Panc1 (cell line): ENCODE measurements around the gene TBXA2R.

Source experiments
- POLR2AphosphoS5 ChIP-seq: IDR thresholded peaks from 2 replicates; pipeline ENCODE4 v1.6.1; 2012; ENCODE audit warnings: mild to moderate bottlenecking, low read depth, low read length, moderate library complexity
- SIN3A ChIP-seq: IDR thresholded peaks from 2 replicates; pipeline ENCODE4 v1.6.1; 2012; ENCODE audit warnings: low read depth, mild to moderate bottlenecking, low read length, moderate library complexity, borderline replicate concordance; ENCODE audit not compliant: insufficient read depth
- TCF7L2 ChIP-seq: IDR thresholded peaks from 2 replicates; pipeline ENCODE4 v1.6.1; 2011; ENCODE audit warnings: mild to moderate bottlenecking, low read depth, low read length, inconsistent platforms
- TF ChIP-seq, protein P1 (sequence below): fragments of 450-650 bp; IDR thresholded peaks from 2 replicates; pipeline ENCODE4 v1.5.1; 2017; ENCODE audit warnings: mild to moderate bottlenecking
- TF ChIP-seq, protein P2 (sequence below), 2 experiments: IDR thresholded peaks; 2 replicates each; pipeline ENCODE4 v1.6.1; 2011 to 2012; ENCODE audit warnings: low read depth in 2 of 2, control low read depth in 1 of 2, low read length in 1 of 2, mild to moderate bottlenecking in 1 of 2, moderate library complexity in 1 of 2; ENCODE audit not compliant: insufficient read depth in 1 of 2

GRCh38 chr19:3645726-3646125, 39.1 kb upstream of the TBXA2R start:
- TF ChIP-seq, protein P1, sequence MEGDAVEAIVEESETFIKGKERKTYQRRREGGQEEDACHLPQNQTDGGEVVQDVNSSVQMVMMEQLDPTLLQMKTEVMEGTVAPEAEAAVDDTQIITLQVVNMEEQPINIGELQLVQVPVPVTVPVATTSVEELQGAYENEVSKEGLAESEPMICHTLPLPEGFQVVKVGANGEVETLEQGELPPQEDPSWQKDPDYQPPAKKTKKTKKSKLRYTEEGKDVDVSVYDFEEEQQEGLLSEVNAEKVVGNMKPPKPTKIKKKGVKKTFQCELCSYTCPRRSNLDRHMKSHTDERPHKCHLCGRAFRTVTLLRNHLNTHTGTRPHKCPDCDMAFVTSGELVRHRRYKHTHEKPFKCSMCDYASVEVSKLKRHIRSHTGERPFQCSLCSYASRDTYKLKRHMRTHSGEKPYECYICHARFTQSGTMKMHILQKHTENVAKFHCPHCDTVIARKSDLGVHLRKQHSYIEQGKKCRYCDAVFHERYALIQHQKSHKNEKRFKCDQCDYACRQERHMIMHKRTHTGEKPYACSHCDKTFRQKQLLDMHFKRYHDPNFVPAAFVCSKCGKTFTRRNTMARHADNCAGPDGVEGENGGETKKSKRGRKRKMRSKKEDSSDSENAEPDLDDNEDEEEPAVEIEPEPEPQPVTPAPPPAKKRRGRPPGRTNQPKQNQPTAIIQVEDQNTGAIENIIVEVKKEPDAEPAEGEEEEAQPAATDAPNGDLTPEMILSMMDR = no peak
- TF ChIP-seq SIN3A (no peak), TCF7L2 (no peak), POLR2AphosphoS5 (no peak)
- TF ChIP-seq, protein P2, sequence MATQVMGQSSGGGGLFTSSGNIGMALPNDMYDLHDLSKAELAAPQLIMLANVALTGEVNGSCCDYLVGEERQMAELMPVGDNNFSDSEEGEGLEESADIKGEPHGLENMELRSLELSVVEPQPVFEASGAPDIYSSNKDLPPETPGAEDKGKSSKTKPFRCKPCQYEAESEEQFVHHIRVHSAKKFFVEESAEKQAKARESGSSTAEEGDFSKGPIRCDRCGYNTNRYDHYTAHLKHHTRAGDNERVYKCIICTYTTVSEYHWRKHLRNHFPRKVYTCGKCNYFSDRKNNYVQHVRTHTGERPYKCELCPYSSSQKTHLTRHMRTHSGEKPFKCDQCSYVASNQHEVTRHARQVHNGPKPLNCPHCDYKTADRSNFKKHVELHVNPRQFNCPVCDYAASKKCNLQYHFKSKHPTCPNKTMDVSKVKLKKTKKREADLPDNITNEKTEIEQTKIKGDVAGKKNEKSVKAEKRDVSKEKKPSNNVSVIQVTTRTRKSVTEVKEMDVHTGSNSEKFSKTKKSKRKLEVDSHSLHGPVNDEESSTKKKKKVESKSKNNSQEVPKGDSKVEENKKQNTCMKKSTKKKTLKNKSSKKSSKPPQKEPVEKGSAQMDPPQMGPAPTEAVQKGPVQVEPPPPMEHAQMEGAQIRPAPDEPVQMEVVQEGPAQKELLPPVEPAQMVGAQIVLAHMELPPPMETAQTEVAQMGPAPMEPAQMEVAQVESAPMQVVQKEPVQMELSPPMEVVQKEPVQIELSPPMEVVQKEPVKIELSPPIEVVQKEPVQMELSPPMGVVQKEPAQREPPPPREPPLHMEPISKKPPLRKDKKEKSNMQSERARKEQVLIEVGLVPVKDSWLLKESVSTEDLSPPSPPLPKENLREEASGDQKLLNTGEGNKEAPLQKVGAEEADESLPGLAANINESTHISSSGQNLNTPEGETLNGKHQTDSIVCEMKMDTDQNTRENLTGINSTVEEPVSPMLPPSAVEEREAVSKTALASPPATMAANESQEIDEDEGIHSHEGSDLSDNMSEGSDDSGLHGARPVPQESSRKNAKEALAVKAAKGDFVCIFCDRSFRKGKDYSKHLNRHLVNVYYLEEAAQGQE (IDR thresholded peaks at IDR 0.05; ENCODE audit: insufficient read depth in 1 of 2, low read depth in 2 of 2, low read length in 1 of 2) = no peak
